ENCODE data around the gene NOTCH2. TPM values are rescaled to one million over a fixed set of nuclear protein-coding genes. Genes with fewer than 3 reads are reported as not detected.

Gene NOTCH2
- total and polyA plus RNA-seq, 9 of the 15 experiments (the other 6 are each of a cell fraction or from before 2014, with no cell fraction given) = 0.04 to 1.2 (median 0.28) TPM; not detected in 1

- Histone ChIP-seq H3K9me3 (replicated peaks; ENCODE audit: control insufficient read depth, insufficient read depth, low read depth, low read length) (no peaks in the 10 kb centered on the region), H3K4me3 (no peak overlapping the region), H2AFZ (ENCODE audit: low read depth, low read length) (peak overlapping the region; percentile 92; the same call in 1 of the 2 replicates), H3K9ac (ENCODE audit: insufficient read depth in 1 of 2, low read depth in 2 of 2, low read length in 2 of 2) (no peak overlapping the region), H3K27ac (ENCODE audit: extremely low read depth, low read depth, low read length) (no peak overlapping the region), H3K4me2 (ENCODE audit: insufficient read depth, low read length) (no peak overlapping the region), H3K9me1 (ENCODE audit: control insufficient read depth, insufficient read depth, low read length) (no peaks in the 10 kb centered on the region), H3K36me3 (ENCODE audit: control insufficient read depth, insufficient read depth, low read length) (no peaks in the 10 kb centered on the region), H3K79me2 (ENCODE audit: control insufficient read depth, insufficient read depth, low read length) (no peaks in the 10 kb centered on the region), H3K27me3 (ENCODE audit: control insufficient read depth in 2 of 2, insufficient read depth in 2 of 2, low read length in 2 of 2) (no peaks in the 10 kb centered on the region), H4K20me1 (replicated peaks; ENCODE audit: control insufficient read depth, insufficient read depth, low read length) (no peaks in the 10 kb centered on the region), H3K4me1 (replicated peaks in 1 of 2; ENCODE audit: control insufficient read depth in 2 of 2, insufficient read depth in 2 of 2, low read length in 2 of 2) (peaks cover 4 to 20% of the 10 kb centered on the region in 2 experiments; a peak in 3 of 5 replicates)
- in situ Hi-C loops (cut with MboI) = no loop called here
- POLR2A ChIA-PET = interaction anchor here (1.5 kb wide), 1 partner anchor 12 kb away, joined by 3 read pairs; no protein-coding TSS in a partner anchor
- no peak for ATAC-seq
- CTCF ChIA-PET (ENCODE audit: low intra/inter-chr PET ratio) = no interaction called here
- BruUV-seq (replicated peaks) = no TSS peak
- WGBS (ENCODE audit: insufficient coverage, low coverage, missing lambda C conversion rate) = 47% methylated on average over 4 of the region's 4 CpGs
- no peak for FAIRE-seq
- no peak for DNase-seq (ENCODE audit: extremely low read depth in 1 of 4, low spot score in 3 of 4)
- intact Hi-C loops (cut with micrococcal nuclease) = loop anchor here (1.0 to 2.0 kb wide), 2 partner anchors 77 to 96 kb away; no protein-coding TSS in a partner anchor
- no peak for TF ChIP-seq SMAD2 (IDR thresholded peaks at IDR 0.05; ENCODE audit: low read depth, low read length)
- TF ChIP-seq PHB2 (IDR thresholded peaks at IDR 0.05; ENCODE audit: low read depth) = no peak
- no peak for TF ChIP-seq ZNF830 (CRISPR knock-in tag; IDR thresholded peaks at IDR 0.05)
- no peak for TF ChIP-seq TCF3 (CRISPR knock-in tag; IDR thresholded peaks at IDR 0.05)
- no peak for TF ChIP-seq ZNF764 (CRISPR knock-in tag; IDR thresholded peaks at IDR 0.05; ENCODE audit: low read depth)
- no peak for TF ChIP-seq ZMIZ1 (IDR thresholded peaks at IDR 0.05; ENCODE audit: low read depth in 2 of 2, low read length in 2 of 2)
- no peak for TF ChIP-seq HNRNPH1 (optimal IDR thresholded peaks at IDR 0.05; ENCODE audit: low read depth, low read length)
- TF ChIP-seq ZNF398 (CRISPR knock-in tag; IDR thresholded peaks at IDR 0.05) = no peak
- TF ChIP-seq SMARCA4 (IDR thresholded peaks at IDR 0.05) = no peak
- TF ChIP-seq SIRT6 (IDR thresholded peaks at IDR 0.05; ENCODE audit: low read depth, low read length) = no peak
- TF ChIP-seq BCOR (IDR thresholded peaks at IDR 0.05) = no peak
- no peak for TF ChIP-seq MAZ (CRISPR knock-in tag; conservative IDR thresholded peaks at IDR 0.05 in 1 of 2, IDR thresholded peaks at IDR 0.05 in 1 of 2)
- TF ChIP-seq E2F1 (CRISPR knock-in tag; IDR thresholded peaks at IDR 0.05) = no peak
- TF ChIP-seq, protein P1, sequence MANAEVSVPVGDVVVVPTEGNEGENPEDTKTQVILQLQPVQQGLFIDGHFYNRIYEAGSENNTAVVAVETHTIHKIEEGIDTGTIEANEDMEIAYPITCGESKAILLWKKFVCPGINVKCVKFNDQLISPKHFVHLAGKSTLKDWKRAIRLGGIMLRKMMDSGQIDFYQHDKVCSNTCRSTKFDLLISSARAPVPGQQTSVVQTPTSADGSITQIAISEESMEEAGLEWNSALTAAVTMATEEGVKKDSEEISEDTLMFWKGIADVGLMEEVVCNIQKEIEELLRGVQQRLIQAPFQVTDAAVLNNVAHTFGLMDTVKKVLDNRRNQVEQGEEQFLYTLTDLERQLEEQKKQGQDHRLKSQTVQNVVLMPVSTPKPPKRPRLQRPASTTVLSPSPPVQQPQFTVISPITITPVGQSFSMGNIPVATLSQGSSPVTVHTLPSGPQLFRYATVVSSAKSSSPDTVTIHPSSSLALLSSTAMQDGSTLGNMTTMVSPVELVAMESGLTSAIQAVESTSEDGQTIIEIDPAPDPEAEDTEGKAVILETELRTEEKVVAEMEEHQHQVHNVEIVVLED (CRISPR knock-in tag; IDR thresholded peaks at IDR 0.05) = no peak
- TF ChIP-seq SIX5 (IDR thresholded peaks at IDR 0.05; ENCODE audit: borderline replicate concordance in 1 of 2, insufficient read depth in 1 of 2, low read depth in 1 of 2, low read length in 2 of 2) = no peak
Measured at GRCh38 chr1:119871881-119872280, 197.6 kb downstream of the NOTCH2 start.

Measured in K562 (cell line).